Cardiac muscle cell (in vitro differentiated cells and primary cell): ENCODE data around the gene MTHFR. TPM values are rescaled to one million over a fixed set of nuclear protein-coding genes. Genes with fewer than 3 reads are reported as not detected.

Experiments used
- polyA plus RNA-seq: library from polyadenylated mRNA; unstranded; fragments of >200 nt; fragmentation: Nextera tagmentation; extraction: Ambion mirVana; gene quantifications from 2 replicates; pipeline ENCODE4 v1.2.1, GENCODE V29; 2016
- total RNA-seq: library from RNA; depleted of rRNA; stranded (reverse); fragments of >200 nt; gene quantifications from 2 replicates; pipeline ENCODE4 v1.2.3, GENCODE V29; 2016

The MTHFR gene
- total and polyA plus RNA-seq, 2 experiments from 2014 or later: 37.5 to 64.0 TPM

Other genes with a start within 250 kb of the MTHFR start
- 15.8 and 20.9 TPM in 2 replicates for gene FBXO2, start 151.5 kb downstream of the MTHFR start, total RNA-seq
- gene FBXO2, start 151.5 kb downstream of the MTHFR start, polyA plus RNA-seq: 28.3 and 29.8 TPM in 2 replicates
- 53.0 and 58.8 TPM in 2 replicates for gene FBXO44, start 151.1 kb downstream of the MTHFR start, total RNA-seq
- gene FBXO44, start 151.1 kb downstream of the MTHFR start, polyA plus RNA-seq: 43.6 and 57.0 TPM in 2 replicates
- gene FBXO6, start 141.8 kb downstream of the MTHFR start, total RNA-seq: 9.2 and 9.4 TPM in 2 replicates
- 10.3 and 15.0 TPM in 2 replicates for gene FBXO6, start 141.8 kb downstream of the MTHFR start, polyA plus RNA-seq
- 92.7 and 102 TPM in 2 replicates for gene MAD2L2, start 124.8 kb downstream of the MTHFR start, total RNA-seq
- gene MAD2L2, start 124.8 kb downstream of the MTHFR start, polyA plus RNA-seq: 115 and 148 TPM in 2 replicates
- 0.25 and 0.36 TPM in 2 replicates for gene DRAXIN, start 114.3 kb downstream of the MTHFR start, total RNA-seq
- gene DRAXIN, start 114.3 kb downstream of the MTHFR start, polyA plus RNA-seq: 0.27 TPM in 1 of 2 replicates, not detected in the other
- gene AGTRAP, start 69.8 kb downstream of the MTHFR start, total RNA-seq: 56.7 and 58.6 TPM in 2 replicates
- gene AGTRAP, start 69.8 kb downstream of the MTHFR start, polyA plus RNA-seq: 81.4 and 94.0 TPM in 2 replicates
- 0.14 and 1.4 TPM in 2 replicates for gene C1orf167, start 43.8 kb downstream of the MTHFR start, total RNA-seq
- gene C1orf167, start 43.8 kb downstream of the MTHFR start, polyA plus RNA-seq: 0.44 and 1.00 TPM in 2 replicates
- 22.5 and 27.8 TPM in 2 replicates for gene CLCN6, start 227 bp upstream of the MTHFR start, total RNA-seq
- gene CLCN6, start 227 bp upstream of the MTHFR start, polyA plus RNA-seq: 15.8 and 31.8 TPM in 2 replicates
- 57.5 and 331 TPM in 2 replicates for gene NPPA, start 41.8 kb upstream of the MTHFR start, total RNA-seq
- gene NPPA, start 41.8 kb upstream of the MTHFR start, polyA plus RNA-seq: 90.0 and 601 TPM in 2 replicates
- 18.9 and 192 TPM in 2 replicates for gene NPPB, start 53.0 kb upstream of the MTHFR start, total RNA-seq
- 30.8 and 188 TPM in 2 replicates for gene NPPB, start 53.0 kb upstream of the MTHFR start, polyA plus RNA-seq
- 98.0 and 112 TPM in 2 replicates for gene KIAA2013, start 120.5 kb upstream of the MTHFR start, total RNA-seq
- 100 and 115 TPM in 2 replicates for gene KIAA2013, start 120.5 kb upstream of the MTHFR start, polyA plus RNA-seq
- gene PLOD1, start 128.8 kb upstream of the MTHFR start, total RNA-seq: 158 and 185 TPM in 2 replicates
- gene PLOD1, start 128.8 kb upstream of the MTHFR start, polyA plus RNA-seq: 149 and 167 TPM in 2 replicates
- gene MFN2, start 174.5 kb upstream of the MTHFR start, total RNA-seq: 86.7 and 89.7 TPM in 2 replicates
- gene MFN2, start 174.5 kb upstream of the MTHFR start, polyA plus RNA-seq: 82.6 and 83.8 TPM in 2 replicates
- gene MIIP, start 213.5 kb upstream of the MTHFR start, total RNA-seq: 29.6 and 30.1 TPM in 2 replicates
- gene MIIP, start 213.5 kb upstream of the MTHFR start, polyA plus RNA-seq: 30.8 and 39.9 TPM in 2 replicates